ENCODE data around the gene AEN.

Gene AEN

DNA sequence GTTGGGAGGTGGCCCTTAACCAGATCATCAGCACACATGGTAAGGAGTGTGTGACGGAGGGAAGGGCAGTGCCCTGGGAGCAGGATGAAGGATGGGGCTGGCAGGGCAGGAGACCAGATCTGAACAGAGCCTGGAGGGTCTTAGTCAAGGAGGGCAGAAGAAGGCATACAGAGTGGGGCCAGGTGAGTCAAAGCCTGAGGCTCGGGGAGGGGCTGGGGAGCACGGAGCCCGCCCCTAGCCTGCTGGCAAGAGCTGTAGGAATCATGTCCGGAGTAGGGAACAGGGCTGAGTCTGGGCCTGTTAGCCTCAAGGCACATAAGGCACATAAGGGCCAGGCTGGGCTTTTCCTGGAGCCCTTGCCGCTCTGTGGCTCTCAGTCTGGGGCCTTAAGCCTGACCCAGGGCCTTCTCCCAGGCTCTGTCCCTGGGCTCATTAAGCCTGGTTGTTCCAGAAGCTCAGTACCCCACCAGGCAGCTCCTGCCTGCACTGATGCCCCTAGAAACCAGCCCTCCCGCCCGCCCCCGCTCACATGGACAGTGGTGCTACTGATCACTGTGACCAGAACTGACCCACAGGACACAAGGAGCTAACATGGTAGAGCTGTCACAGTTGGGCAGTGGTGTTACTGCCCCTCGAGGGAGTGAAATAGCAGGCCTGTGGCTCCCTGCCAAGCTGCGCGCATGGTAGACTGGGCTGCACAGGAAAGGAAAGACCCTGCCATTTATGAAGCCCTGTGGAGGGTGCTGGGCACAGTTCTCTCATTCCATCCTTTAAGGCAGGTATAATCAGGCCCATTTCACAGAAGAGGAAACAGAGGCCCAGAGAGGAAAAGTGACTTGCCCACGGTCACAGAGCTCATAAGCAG lies 32.3 kb downstream of the AEN start:
- Mint-ChIP-seq H3K27me3 (no peaks in the 10 kb centered on the region), H3K36me3 (peaks cover 38% of the 10 kb centered on the region), H3K9me3 (no peaks in the 10 kb centered on the region), H3K4me1 (peaks cover 65% of the 10 kb centered on the region), H3K4me3 (no peak overlapping the region), H3K27ac (peak overlapping the region; percentile 78)
- CTCF ChIA-PET, result interaction anchor here (1.2 to 2.3 kb wide), 2 partner anchors 15 to 29 kb away, joined by 4 to 10 read pairs; partner anchors contain the start of gene ISG20
- DNase-seq, result no peak

DNA sequence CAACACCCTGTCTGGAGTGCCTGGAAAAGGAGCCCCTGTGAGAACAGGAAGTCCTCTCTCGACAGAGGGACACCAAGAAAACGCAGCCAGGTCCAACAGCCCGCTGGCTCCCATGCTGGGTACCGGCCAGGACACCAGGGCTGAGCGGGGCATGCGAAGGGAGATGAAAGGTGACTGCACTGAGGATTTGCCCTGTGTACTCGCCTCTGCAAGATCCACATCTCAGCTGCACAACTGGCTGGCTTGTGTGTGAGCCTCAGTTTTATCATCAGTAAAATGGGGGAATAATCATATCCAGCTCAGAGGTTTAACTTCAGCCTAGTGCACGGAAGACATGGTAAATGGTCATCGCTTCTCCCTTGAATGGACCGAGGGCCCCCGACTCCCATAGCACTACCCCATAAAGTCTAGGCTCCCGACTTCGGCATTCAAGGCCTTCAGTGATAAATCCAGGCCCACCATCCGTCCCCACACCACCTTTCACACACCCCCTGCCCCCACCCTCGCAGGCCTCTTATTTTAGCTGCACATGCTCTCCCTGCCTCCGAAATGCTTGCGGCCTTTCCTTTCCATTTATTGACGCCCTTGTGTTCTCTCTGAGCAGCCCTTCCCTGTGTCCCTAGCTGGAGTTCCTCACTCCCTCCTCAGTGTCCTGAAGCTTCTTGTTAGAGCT lies 33.4 kb downstream of the AEN start:
- peaks cover 54% of the 10 kb centered on the region for H3K4me1 Mint-ChIP-seq
- no peak overlapping the region for H3K27ac Mint-ChIP-seq

DNA sequence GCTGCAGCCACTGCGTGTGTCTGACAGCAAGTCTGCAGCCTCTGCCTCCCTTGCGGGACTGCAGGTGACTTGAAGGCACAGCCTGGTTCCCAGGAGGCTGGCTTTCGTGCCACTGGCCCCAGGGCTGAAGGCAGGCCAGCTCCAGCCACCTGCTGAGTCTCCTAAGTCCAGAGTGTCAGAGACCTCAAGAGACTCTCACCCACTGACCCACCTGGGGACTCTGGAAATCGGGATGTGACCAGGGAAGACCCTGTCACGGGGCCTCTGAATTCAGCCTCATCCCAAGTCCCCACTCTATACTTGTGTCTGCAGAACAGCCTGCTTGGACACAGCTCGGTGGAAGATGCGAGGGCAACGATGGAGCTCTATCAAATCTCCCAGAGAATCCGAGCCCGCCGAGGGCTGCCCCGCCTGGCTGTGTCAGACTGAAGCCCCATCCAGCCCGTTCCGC lies 34.0 kb downstream of the AEN start:
- H3K27ac Mint-ChIP-seq, result no peak overlapping the region
- H3K4me1 Mint-ChIP-seq, result peaks cover 48% of the 10 kb centered on the region
- peaks cover 28% of the 10 kb centered on the region for H3K36me3 Mint-ChIP-seq
- H3K27me3 Mint-ChIP-seq, result no peaks in the 10 kb centered on the region
- CTCF ChIA-PET, result interaction anchor here (0.8 kb wide), 1 partner anchor 16 kb away, joined by 3 read pairs; the partner anchor contains the start of gene ISG20
- no peak for DNase-seq
- no peaks in the 10 kb centered on the region for H3K9me3 Mint-ChIP-seq
- no peak overlapping the region for H3K4me3 Mint-ChIP-seq

More for the DNA sequence above, 33.4 kb downstream of the AEN start:
- Mint-ChIP-seq H3K36me3 (peaks cover 29% of the 10 kb centered on the region), H3K4me3 (no peak overlapping the region), H3K9me3 (no peaks in the 10 kb centered on the region), H3K27me3 (no peaks in the 10 kb centered on the region)
- DNase-seq, result no peak
- CTCF ChIA-PET, result interaction anchor here (0.7 to 2.3 kb wide), 2 partner anchors 9 to 30 kb away, joined by 3 to 10 read pairs; no protein-coding TSS in a partner anchor

DNA sequence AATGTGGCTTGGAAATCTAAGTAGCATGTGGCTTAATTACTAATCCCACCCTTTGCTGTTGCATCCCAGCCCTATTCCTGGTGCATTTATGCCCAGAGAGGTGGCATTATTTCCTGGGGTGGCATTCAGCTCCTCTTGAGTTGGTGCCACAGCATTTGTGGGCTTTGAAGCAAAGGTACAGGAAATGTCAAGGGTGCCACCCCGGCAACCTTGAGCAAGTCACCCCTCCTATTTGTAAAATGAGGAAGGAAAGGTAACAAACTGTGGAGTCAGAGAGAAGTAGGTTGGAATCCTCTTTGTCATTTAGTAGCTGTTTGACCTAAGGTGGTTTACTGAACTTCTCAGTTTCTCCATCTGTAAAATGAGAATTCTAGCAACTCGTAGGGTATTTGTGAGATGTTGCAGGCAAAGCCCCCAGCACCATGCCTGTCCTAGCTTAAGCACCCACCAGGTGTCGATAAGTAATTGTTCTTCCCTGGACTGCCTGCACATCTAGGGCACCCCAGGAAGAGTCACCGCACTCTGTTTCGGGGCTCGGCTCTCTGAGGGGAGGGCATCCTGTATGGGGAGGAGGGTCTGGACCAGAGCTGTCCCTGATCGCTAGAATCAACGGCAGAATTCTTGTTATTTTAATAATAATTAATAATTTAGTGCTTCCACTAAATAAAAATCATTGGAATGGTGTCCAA lies 34.8 kb downstream of the AEN start:
- DNase-seq, result no peak
- H3K27me3 Mint-ChIP-seq, result no peaks in the 10 kb centered on the region
- peaks cover 44% of the 10 kb centered on the region for H3K4me1 Mint-ChIP-seq
- H3K36me3 Mint-ChIP-seq, result peaks cover 25% of the 10 kb centered on the region
- no peaks in the 10 kb centered on the region for H3K9me3 Mint-ChIP-seq
- H3K27ac Mint-ChIP-seq, result no peak overlapping the region
- CTCF ChIA-PET, result interaction anchor here (0.8 to 2.1 kb wide), 2 partner anchors 17 to 31 kb away, joined by 3 to 6 read pairs; partner anchors contain the start of gene ISG20
- H3K4me3 Mint-ChIP-seq, result no peak overlapping the region

DNA sequence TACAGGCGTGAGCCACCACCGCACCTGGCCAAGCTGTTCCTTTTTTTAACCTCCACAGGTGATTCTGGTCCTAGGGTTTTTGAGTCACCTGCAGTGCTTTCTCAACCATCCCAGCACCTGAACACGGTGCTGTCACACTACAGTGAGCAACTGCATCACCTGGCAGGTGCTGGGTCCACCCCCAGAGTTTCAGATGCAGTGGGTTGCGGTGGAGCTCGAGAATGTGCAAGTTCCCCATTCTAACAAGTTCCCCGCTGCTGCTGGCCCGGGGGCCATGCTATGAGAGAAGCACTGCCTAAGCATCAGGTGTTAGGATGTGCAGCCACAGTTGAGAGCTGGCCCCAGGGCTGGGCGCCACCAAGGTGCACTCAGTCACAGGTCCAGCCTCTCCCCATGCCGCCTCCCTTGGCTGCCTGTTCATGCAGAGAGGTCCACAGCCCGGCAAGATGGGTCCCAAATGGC lies 35.7 kb downstream of the AEN start:
- Mint-ChIP-seq H3K36me3 (peaks cover 18% of the 10 kb centered on the region), H3K4me3 (no peak overlapping the region), H3K9me3 (no peaks in the 10 kb centered on the region), H3K4me1 (peaks cover 36% of the 10 kb centered on the region), H3K27me3 (no peaks in the 10 kb centered on the region), H3K27ac (no peak overlapping the region)
- no peak for DNase-seq
- CTCF ChIA-PET, result interaction anchor here (2.1 kb wide), 1 partner anchor 32 kb away, joined by 6 read pairs; no protein-coding TSS in a partner anchor

DNA sequence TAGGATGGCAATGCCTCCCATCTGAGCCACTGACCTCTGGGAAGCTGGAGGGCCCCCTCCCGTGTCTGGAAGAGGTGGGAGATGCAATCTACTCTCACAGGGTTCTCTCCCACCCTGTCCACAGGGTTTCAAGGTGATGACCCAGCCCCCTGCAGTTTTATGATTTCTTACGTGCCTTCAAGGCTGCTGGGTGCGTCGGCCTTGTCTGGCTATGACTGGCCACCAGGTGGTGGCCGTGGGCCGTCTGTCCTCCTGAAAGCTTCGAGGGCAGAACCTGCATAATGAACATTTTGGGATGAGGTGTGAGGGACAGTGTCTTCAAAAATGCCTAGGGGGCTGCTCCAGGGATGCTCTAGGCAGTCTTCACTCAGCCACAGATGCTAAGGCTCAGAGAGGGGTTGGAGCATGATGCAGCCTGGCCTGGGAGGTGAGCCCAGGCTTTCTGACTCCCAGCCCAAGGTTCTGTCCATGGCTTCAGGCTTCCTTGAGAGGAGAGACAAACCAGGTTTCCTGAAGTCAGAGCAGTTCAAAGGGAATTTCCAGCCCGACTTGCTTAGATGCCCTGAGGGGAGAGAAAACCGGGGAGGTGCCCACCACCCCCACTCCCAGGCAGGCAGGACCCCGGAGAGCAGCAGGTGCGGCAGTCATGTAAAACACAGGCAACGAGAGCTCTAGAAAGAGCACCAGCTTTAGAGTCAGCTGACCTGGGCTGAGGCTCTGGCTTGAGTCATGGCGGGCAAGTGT lies 36.4 kb downstream of the AEN start:
- H3K36me3 Mint-ChIP-seq, result peaks cover 17% of the 10 kb centered on the region
- no peaks in the 10 kb centered on the region for H3K27me3 Mint-ChIP-seq
- no peak for DNase-seq
- H3K9me3 Mint-ChIP-seq, result no peaks in the 10 kb centered on the region
- CTCF ChIA-PET, result interaction anchor here (1.0 to 2.1 kb wide), 2 partner anchors 33 to 34 kb away, joined by 6 read pairs; no protein-coding TSS in a partner anchor
- peaks cover 32% of the 10 kb centered on the region for H3K4me1 Mint-ChIP-seq
- no peak overlapping the region for H3K4me3 Mint-ChIP-seq
- no peak overlapping the region for H3K27ac Mint-ChIP-seq

DNA sequence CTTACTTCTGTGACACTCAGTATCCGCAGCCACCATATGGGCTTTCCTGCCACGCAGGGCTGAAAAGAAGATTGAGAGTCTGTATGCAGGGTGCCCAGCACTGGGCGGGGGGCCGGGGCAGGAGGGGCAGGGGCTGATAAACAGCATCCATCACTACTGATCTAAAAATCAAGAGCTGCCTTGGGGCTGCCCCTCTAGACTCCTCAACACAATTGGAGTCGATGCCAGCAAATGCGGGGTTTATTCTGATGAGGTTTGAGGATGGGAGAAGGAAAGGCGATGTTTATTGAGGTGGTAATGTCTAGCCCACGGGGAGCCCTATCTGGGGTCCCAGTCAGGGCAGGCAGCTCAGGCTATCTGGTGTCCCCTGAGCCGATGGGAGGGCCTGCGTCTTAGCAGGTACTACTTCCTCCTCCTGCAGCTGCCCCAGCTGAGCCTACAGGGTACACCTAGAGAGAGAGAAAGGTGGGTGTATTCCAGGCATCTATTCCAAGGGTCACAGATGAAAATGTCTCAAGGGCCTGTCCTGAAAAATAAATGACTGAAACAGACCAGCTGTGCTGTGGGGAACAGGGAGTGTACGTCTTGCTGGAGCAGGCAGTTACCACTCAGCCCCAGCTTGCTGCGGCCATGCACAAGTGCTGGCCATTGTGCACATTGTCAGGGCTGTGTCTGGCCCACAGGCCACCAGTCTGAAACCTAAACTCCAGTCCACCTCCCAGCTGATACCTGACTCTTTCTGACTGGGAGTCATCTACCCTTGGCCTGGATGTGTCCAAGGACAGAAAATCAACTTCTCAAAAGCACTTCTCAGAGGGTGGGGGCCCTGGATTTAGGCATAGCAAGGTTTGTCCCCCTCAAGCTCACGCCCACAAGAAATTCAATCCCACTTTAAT lies 37.2 kb downstream of the AEN start:
- Mint-ChIP-seq H3K36me3 (peaks cover 9% of the 10 kb centered on the region), H3K4me1 (peaks cover 24% of the 10 kb centered on the region), H3K4me3 (no peak overlapping the region), H3K27ac (no peak overlapping the region), H3K27me3 (no peaks in the 10 kb centered on the region), H3K9me3 (no peaks in the 10 kb centered on the region)
- CTCF ChIA-PET, result interaction anchor here (1.0 kb wide), 1 partner anchor 35 kb away, joined by 6 read pairs; no protein-coding TSS in a partner anchor
- DNase-seq, result no peak

DNA sequence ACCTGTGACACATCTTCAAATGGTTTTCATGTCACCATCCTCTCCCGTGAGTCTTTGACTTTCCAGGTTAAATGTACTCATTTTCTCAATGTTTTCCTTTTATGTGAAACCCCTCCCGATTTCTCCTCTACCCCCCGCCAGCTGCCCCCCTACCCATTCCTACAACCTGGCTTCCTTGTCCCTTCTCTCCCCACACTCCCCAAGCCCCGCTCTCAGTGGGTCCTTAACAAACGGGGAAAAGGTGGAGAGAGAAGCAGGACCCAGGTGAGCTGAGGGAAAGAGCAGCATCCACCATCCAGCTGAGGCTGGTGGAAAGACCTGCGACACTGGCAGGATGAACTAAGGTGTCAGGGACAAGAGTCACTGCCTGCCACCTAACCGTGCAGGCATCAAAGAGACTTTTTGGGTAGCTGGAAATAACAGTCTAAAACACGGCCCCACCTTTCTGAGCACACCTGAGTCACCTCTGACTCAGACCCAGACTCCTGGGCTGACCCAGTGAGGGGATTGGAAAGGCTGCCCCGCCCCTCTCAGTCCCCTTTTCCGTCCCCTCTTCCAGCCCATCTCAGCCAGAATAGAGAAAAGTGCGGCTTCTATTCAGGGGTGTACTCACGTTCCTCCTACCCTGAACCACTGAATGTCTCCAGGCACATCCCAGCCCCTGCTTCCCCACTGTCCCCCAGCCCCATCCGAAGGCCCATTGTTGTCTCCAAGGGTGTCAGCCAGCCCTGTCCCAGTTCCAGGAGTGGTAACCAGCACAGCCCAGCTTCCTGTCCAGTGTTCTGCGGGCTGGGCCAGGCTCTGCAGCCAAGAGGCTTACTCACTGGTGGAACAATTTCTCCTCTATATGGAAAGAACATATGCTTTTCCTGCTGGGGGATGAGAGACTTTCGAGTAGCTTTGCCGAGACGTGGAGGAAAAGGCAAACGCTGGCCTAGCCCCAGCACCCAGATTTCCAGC lies 38.1 kb downstream of the AEN start:
- Mint-ChIP-seq H3K27ac (no peak overlapping the region), H3K9me3 (no peaks in the 10 kb centered on the region)

DNA sequence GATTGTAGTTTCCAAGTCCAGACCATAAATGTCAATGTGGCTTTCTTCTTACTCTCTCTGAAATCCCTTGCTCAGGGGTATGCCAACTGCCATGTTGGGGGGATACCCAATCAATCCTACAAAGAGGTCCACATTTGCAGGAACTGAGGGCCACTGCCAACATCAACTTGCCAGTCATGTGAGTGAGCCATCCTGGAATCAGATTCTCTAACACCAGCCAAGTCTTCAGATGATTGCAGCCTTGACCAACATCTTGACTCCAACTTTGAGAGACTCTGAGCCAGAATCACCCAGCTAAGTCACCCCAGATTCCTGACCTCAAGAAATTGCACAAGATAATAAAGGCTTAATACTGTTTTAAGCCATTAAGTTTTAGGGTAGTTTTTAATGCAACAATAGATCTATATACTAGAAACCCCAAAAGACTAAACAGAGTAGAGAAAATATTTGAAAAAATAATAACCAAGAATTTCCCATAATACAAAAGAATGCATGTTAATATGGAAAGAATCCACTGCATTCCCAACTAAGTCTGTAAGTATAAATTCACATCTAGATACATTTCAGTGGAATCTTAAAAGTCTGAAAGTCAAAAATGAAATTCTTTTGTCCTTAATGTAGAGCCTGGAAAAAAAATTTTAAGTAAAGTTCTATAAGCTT lies 40.0 kb downstream of the AEN start:
- CTCF ChIA-PET, result interaction anchor here (1.4 to 2.5 kb wide), 2 partner anchors 23 to 37 kb away, joined by 3 to 11 read pairs; partner anchors contain the start of gene ISG20
- Mint-ChIP-seq H3K36me3 (no peaks in the 10 kb centered on the region), H3K27ac (no peak overlapping the region), H3K4me1 (peaks cover 11% of the 10 kb centered on the region), H3K4me3 (no peak overlapping the region), H3K27me3 (no peaks in the 10 kb centered on the region), H3K9me3 (no peaks in the 10 kb centered on the region)
- DNase-seq, result peak; percentile 16

More for the DNA sequence above, 38.1 kb downstream of the AEN start:
- Mint-ChIP-seq H3K4me1 (peaks cover 25% of the 10 kb centered on the region), H3K36me3 (peaks cover 9% of the 10 kb centered on the region), H3K4me3 (no peak overlapping the region), H3K27me3 (no peaks in the 10 kb centered on the region)
- DNase-seq, result no peak
- CTCF ChIA-PET, result interaction anchor here (2.5 kb wide), 1 partner anchor 35 kb away, joined by 11 read pairs; no protein-coding TSS in a partner anchor

DNA sequence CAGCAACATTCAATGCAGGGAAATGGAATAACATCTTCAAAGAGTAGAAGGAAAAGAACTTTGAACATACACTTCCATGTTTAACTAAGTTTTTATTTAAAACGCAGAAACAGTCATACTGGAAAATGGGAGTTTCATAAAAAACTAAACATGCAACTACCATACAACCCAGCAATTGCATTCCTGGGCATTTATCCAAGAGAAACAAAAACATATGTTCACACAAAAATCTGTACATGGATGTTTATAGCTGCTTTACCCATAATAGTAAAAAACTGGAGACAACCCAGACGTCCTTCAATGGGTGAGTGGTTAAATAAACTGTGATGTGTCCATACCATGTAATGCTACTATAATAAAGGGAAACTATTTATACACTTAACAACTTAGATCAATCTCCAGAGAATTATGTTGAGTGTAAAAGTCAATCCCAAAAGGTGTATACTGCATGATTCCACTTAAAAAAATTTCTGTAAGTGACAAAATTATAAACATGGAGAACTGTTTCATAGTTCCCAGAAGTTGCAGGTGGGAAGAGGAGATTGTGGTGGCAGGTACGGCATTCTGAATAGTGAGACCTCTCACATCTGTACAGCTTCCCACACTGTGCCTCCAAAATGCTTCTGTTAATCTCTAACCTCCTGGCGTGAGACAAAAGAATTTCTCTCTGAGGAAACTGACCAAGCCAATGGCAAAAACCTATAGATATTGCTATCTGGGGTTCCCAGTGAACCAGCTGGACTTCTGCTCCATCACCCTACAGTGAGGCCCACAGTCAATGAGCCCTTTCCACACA lies 40.8 kb downstream of the AEN start:
- Mint-ChIP-seq H3K36me3 (no peaks in the 10 kb centered on the region), H3K27ac (no peak overlapping the region), H3K27me3 (no peaks in the 10 kb centered on the region), H3K4me3 (no peak overlapping the region), H3K9me3 (no peaks in the 10 kb centered on the region), H3K4me1 (peaks cover 10% of the 10 kb centered on the region)
- CTCF ChIA-PET, result interaction anchor here (1.4 to 2.5 kb wide), 2 partner anchors 23 to 37 kb away, joined by 3 to 11 read pairs; partner anchors contain the start of gene ISG20
- DNase-seq, result no peak
